ENCODE measurements around the gene RPS6KB1.
"Not testable (repeated sequence)": the region's sequence is repeated elsewhere in the genome, so short reads cannot be mapped to it uniquely, and the experiment has no call there.

RPS6KB1 gene

DNA sequence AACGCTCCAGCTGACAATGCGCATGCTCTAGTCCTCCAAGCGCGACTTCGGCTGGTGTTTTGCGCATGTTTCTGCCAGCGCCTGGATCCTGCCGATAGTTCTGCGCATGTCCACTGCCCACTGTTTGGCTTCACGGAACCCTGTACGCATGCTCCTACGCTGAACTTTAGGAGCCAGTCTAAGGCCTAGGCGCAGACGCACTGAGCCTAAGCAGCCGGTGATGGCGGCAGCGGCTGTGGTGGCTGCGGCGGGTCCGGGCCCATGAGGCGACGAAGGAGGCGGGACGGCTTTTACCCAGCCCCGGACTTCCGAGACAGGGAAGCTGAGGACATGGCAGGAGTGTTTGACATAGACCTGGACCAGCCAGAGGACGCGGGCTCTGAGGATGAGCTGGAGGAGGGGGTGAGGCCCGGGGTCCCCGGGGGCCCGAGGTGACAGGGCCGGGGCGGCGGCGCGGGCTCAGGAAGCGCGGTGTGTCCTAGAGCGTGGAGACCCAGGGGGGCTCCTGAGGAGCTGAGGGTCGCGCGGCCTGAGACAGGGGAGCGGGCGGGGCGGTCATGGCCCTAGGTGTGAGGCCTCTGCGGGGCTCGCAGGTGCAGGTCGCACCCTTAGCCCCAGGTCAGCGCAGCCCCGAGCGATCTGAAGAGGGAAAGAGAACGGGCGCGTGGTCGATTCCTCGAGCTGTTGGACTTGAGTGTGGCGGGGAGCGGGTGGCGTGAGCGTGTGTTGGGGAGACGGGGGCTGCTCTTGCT lies at the start of gene RPS6KB1, which contains the start of gene TUBD1:
Gene RPS6KB1, plus strand, starts transcription at position 198 of the 752 bp plus-strand sequence. Its CDS starts 64 bp downstream, at position 262.
Gene TUBD1, minus strand, starts transcription at position 20 of the 752 bp plus-strand sequence. CDS start 1,941 bp downstream, outside the sequence.
- DNase-seq = peak; percentile 100

GRCh38 chr17:59844884-59845594 lies 47.9 kb upstream of the RPS6KB1 start:
- DNase-seq = no peak

GRCh38 chr17:59845595-59846393 lies 47.1 kb upstream of the RPS6KB1 start:
- peak; percentile 100 for DNase-seq

GRCh38 chr17:59846394-59847165 lies 46.3 kb upstream of the RPS6KB1 start:
- DNase-seq = peak; percentile 78

- DNase-seq = no peak
Measured at GRCh38 chr17:59848385-59848668, 44.6 kb upstream of the RPS6KB1 start.

DNA sequence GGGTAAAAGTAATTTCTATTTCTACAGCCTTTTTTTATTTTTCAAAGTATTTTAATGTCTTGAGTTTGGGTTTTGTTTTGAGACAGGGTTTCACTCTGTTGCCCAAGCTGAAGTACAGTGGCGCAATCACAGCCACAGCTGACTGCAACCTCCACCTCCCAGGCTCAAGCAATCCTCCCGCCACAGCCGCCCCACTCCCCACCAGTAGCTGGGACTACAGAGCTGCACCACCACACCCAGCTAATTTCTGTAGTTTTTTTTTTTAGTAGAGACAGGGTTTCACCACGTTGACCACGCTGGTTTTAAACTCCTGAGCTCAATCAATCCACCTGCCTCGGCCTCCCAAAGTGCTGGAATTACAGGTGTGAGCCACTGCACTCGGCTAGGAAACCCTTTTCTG lies 44.1 kb upstream of the RPS6KB1 start:
- no peak for DNase-seq

- not testable (repeated sequence) for DNase-seq
Measured at GRCh38 chr17:59850311-59850710, 42.6 kb upstream of the RPS6KB1 start.

DNA sequence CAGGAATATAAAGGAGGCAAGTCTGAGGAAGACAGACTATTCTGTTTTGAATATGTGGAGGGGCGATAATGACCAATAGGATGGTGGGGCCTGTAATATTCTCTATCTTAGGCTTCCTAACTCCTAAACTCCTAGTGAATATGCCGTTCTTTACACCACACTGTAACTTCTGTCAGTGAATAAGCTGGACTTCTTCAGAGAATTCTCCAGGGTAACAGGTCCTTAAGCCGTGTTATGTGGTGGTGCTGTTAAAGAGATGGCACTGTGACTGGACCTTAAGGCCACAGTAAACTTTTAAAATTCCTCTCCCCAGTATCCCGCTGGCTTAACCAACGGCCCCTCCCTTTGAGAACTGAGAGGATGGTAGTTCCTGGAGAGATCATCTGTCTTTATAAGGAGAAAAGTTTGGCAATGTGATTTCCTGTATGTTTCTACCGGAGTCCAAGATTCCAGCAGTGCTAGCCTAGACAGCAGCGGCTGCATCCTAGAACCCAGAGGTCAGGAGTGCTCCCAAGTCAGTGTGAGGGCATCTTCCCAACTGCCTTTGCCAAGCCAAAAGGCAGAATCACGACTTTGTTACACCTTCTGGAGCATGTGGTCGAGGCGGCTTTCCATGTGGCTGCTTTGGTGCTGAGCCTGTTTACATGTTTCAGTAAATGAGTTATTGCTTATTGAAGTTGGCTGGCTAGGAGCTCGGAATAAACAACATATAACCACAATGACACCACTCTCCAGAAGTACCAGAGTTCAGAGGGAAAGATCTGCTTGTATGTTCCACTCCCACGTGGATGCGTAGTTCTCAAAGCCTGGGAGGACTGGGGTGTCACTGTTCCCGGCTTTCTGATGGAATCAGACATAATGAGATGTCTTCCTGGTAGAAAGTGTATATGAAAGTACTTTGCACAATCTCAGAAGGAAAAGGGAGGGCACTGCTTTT lies 41.2 kb upstream of the RPS6KB1 start:
- DNase-seq = no peak

GRCh38 chr17:59852847-59853167 lies 40.1 kb upstream of the RPS6KB1 start:
- not testable (repeated sequence) for DNase-seq

DNA sequence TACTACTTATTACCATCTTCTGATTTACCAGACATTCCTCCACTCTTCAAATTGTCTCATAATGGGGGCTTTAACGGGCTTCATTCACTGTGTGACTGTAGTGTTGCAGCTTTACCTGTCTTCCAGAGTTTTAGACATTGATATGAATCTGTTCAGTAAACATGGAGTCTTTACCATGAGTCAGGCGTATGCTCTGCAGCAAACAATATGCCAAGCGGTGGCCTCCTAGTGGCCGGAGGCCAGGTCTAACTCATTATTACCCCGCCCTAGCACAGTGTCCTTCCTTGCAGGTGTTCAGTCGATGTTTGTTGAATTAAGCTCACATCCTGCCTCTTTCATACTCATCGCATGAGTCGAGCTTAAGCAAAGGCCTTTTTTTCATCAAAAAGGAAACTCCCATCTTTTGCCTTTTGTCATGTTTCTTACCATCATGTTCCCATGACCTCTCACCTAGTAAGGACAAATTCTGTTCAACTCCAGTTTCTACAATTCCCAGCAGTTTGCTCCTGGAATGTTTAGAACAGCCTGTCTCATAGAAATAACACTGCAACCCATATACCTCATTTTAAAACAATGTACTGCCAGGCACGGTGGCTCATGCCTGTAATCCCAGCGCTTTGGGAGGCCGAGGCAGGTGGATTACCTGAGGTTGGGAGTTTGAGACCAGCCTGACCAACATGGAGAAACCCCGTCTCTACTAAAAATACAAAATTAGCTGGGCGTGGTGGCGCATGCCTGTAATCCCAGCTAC lies 39.6 kb upstream of the RPS6KB1 start:
- DNase-seq = peak; percentile 85

DNA sequence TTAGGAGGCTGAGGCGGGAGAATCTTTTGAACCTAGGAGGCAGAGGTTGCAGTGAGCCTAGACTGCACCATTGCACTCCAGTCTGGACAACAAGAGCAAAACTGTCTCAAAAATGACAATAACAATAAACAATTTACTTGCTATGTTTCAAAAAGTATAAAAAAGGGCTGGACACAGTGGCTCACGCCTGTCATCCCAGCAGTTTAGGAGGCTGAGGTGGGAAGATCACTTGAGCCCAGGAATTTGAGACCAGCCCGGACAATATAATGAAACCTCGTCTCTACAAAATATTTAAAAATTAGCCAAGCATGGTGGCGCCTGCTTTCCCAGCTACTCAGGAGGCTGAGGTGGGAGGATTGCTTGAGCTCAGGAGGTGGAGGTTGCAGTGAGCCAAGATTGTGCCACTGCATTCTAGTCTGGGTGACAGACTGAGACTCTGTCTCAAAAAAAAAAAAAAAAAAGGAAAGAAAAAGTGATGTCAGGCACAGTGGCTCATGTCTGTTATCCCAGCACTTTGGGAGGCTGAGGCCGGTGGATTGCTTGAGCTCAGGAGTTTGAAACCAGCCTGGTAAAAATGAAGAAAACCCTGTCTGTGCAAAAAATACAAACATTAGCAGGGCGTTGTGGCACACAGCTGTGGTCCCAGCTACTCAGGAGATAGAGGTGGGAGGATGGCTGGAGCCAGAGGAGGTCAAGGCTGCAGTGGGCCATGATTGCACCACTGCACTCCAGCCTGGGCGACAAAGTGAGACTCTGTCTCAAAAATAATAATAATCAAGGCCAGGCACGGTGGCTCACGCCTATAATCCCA lies 38.8 kb upstream of the RPS6KB1 start:
- DNase-seq = not testable (repeated sequence)

DNA sequence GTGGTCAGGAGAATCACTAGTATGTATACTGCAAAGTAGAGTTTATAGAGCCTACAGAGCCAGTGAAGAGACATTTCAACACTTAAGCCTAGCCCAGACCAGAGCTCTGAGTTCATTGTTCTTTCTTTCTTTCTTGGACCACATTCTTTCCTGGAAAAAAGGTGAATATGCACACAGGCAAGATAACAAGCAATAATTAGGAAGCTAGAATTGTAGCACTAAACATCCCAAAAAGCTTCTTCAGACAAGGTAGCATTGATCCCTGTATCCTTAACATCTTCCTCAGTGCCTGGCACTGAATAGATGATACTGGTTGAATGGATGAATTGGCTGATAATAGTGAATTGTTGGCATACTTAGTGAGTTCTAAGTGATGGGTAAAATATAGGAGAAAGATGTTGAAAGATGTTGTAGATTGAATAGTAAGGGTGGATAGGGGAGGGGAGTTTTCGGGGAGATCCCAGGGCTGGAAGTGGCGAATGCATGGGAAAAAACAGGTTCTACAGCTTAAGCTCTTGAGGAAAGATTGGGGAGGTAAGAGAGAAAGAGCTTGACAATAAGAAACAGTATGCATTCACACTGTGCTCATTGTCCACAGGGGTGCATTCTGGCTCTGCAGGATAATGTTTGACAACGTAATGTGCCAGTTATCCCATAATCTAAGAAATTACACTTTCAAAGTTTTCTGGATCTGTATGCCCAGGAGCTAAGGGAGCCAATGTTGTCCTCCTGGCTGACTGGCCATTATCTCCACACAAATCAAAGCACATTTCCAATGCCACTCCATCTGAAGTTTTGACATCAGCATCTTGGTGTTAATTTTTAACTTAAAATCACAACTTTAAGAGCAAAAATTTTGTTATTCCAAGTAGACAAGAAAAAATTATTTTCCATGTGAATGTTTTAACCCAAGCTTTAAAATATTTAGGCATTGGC lies 35.8 kb upstream of the RPS6KB1 start:
- DNase-seq = no peak

- DNase-seq = no peak
Measured at GRCh38 chr17:59858167-59858816, 34.6 kb upstream of the RPS6KB1 start.

- DNase-seq = no peak
Measured at GRCh38 chr17:59858932-59859331, 34.0 kb upstream of the RPS6KB1 start.

DNA sequence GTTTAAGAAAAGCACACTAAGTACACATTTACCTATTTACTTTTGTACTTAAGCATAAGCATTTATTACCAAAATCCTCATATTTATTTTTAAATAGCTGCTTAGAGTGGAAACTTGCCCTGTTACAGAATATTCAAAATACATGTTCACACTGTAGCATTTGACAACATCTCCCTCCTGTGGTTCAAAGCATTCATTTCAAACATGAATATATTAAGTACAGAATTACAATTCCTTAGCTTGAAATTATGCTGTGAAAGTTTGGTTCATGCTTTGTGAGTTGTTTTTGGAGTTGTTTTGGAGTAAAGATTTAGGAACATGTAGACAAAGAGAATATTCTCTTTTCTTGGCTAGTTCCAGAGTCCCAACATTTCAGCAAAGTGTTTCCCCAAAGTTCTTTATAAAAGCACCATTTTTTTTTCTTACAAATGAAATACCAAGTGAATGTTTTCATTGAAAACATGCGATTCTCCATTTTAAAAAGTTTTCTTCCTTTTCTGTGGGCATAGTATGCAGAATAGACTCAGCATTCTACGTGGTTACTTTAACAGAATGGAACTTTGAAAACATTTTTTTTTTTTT lies 33.4 kb upstream of the RPS6KB1 start:
- no peak for DNase-seq

GRCh38 chr17:59863616-59864015 lies 29.3 kb upstream of the RPS6KB1 start:
- DNase-seq = no peak

GRCh38 chr17:59869941-59870218 lies 23.0 kb upstream of the RPS6KB1 start:
- DNase-seq = no peak

GRCh38 chr17:59870482-59870881 lies 22.4 kb upstream of the RPS6KB1 start:
- DNase-seq = no peak

All from NCI-H2081 treated with DMSO at 0.1 percent for 48 hours (cell line).